ENCODE data around the gene KLHL21. TPM values are rescaled to one million over a fixed set of nuclear protein-coding genes. Genes with fewer than 3 reads are reported as not detected.

KLHL21 gene
- total and polyA plus RNA-seq, 9 of the 15 experiments (the other 6 are each of a cell fraction or from before 2014, with no cell fraction given), result 2.1 to 42.1 (median 17.5) TPM

- no peak for TF ChIP-seq SMARCA5 (IDR thresholded peaks at IDR 0.05)
- TF ChIP-seq TCFL5 (CRISPR knock-in tag; conservative IDR thresholded peaks at IDR 0.05), result no peak
- TF ChIP-seq MAFG (tag; conservative IDR thresholded peaks at IDR 0.05), result no peak
- TF ChIP-seq ETV5 (CRISPR knock-in tag; IDR thresholded peaks at IDR 0.05; ENCODE audit: low read depth), result no peak
- no peak for TF ChIP-seq NFXL1 (CRISPR knock-in tag; IDR thresholded peaks at IDR 0.05)
- no peak for TF ChIP-seq POLR3A (IDR thresholded peaks at IDR 0.05; ENCODE audit: borderline replicate concordance, extremely low read depth, insufficient read depth, insufficient read length)
- peak; percentile 57; the same call in 1 of the 2 replicates for TF ChIP-seq SIN3B (IDR thresholded peaks at IDR 0.05; ENCODE audit: low read depth)
- peak in 1 of 2 experiments; percentile 91; a peak in 3 of 4 replicates for TF ChIP-seq UBTF (IDR thresholded peaks at IDR 0.05; ENCODE audit: borderline replicate concordance in 1 of 2, low read depth in 2 of 2, low read length in 2 of 2)
- TF ChIP-seq FOXP1 (CRISPR knock-in tag; IDR thresholded peaks at IDR 0.05), result 0 out of 2 replicates have a peak, but pooled peaks have one; percentile 53
- TF ChIP-seq ZEB2 (IDR thresholded peaks at IDR 0.05), result no peak
- TF ChIP-seq NR1H2 (CRISPR knock-in tag; IDR thresholded peaks at IDR 0.05), result no peak
- TF ChIP-seq SRSF1 (IDR thresholded peaks at IDR 0.05; ENCODE audit: low read depth, low read length), result no peak
- TF ChIP-seq ZKSCAN3 (CRISPR knock-in tag; IDR thresholded peaks at IDR 0.05), result no peak
- peak; percentile 15; the same call in 1 of the 2 replicates for TF ChIP-seq ZBED1 (IDR thresholded peaks at IDR 0.05)
- no peak for TF ChIP-seq NFE2 (IDR thresholded peaks at IDR 0.05; ENCODE audit: low read depth)
- TF ChIP-seq ZNF253 (CRISPR knock-in tag; conservative IDR thresholded peaks at IDR 0.05), result no peak
- TF ChIP-seq HDGF (IDR thresholded peaks at IDR 0.05), result peak; percentile 68; the same call in 1 of the 2 replicates
- no peak for TF ChIP-seq ZNF347 (CRISPR knock-in tag; IDR thresholded peaks at IDR 0.05; ENCODE audit: low read depth)
- no peak for TF ChIP-seq ZBTB26 (CRISPR knock-in tag; IDR thresholded peaks at IDR 0.05)
- no peak for TF ChIP-seq ZNF584 (CRISPR knock-in tag; IDR thresholded peaks at IDR 0.05; ENCODE audit: low read depth)
- peak; percentile 45; the same call in 1 of the 2 replicates for TF ChIP-seq SMARCE1 (IDR thresholded peaks at IDR 0.05)
- 0 out of 2 replicates have a peak, but pooled peaks have one; percentile 34 for TF ChIP-seq GABPB1 (CRISPR knock-in tag; IDR thresholded peaks at IDR 0.05)
- no peak for TF ChIP-seq C11orf30 (IDR thresholded peaks at IDR 0.05; ENCODE audit: low read depth)
- no peak for TF ChIP-seq PREB (CRISPR knock-in tag; IDR thresholded peaks at IDR 0.05)
- TF ChIP-seq STAG1 (CRISPR knock-in tag; IDR thresholded peaks at IDR 0.05; ENCODE audit: borderline replicate concordance), result peak; percentile 5
- no peak for TF ChIP-seq ZNF77 (CRISPR knock-in tag; IDR thresholded peaks at IDR 0.05)
Measured at GRCh38 chr1:6624710-6625583, 22.3 kb upstream of the KLHL21 start, which contains the start of gene THAP3 (continued).
